GM19238 (cell line): ENCODE results near the gene ABCC9.

ENCODE experiments used
- DNase-seq: peaks from one replicate; pipeline ENCODE4 v3.0.0; 2011; ENCODE audit warnings: low spot score; ENCODE audit not compliant: insufficient read length

The ABCC9 gene

GRCh38 chr12:21940549-21941505, at the start of gene ABCC9:
TSS of gene ABCC9 (minus strand) at chr12:21941426. CDS start at chr12:21936674, 4,752 bp downstream.
- no peak for DNase-seq

GRCh38 chr12:21989819-21990412, 48.7 kb upstream of the ABCC9 start:
- DNase-seq: no peak

GRCh38 chr12:21988619-21989018, 47.4 kb upstream of the ABCC9 start:
- no peak for DNase-seq

GRCh38 chr12:21987755-21988154, 46.5 kb upstream of the ABCC9 start:
- no peak for DNase-seq

- no peak for DNase-seq
Observed at GRCh38 chr12:21985155-21985554, 43.9 kb upstream of the ABCC9 start.

GRCh38 chr12:21984375-21984774, 43.1 kb upstream of the ABCC9 start:
- no peak for DNase-seq

- DNase-seq: no peak
Observed at GRCh38 chr12:21983095-21983494, 41.9 kb upstream of the ABCC9 start.

- no peak for DNase-seq
Observed at GRCh38 chr12:21980544-21980943, 39.3 kb upstream of the ABCC9 start.

- no peak for DNase-seq
Observed at GRCh38 chr12:21975293-21975692, 34.1 kb upstream of the ABCC9 start.

GRCh38 chr12:21973221-21973620, 32.0 kb upstream of the ABCC9 start:
- DNase-seq: no peak

- no peak for DNase-seq
Observed at GRCh38 chr12:21972055-21972454, 30.8 kb upstream of the ABCC9 start.

- no peak for DNase-seq
Observed at GRCh38 chr12:21971344-21971743, 30.1 kb upstream of the ABCC9 start.

GRCh38 chr12:21962821-21963220, 21.6 kb upstream of the ABCC9 start:
- DNase-seq: no peak

GRCh38 chr12:21962236-21962635, 21.0 kb upstream of the ABCC9 start:
- DNase-seq: no peak

GRCh38 chr12:21950649-21951048, 9.4 kb upstream of the ABCC9 start:
- no peak for DNase-seq

GRCh38 chr12:21949036-21949435, 7.8 kb upstream of the ABCC9 start:
- no peak for DNase-seq

- no peak for DNase-seq
Observed at GRCh38 chr12:21946983-21947382, 5.8 kb upstream of the ABCC9 start.

GRCh38 chr12:21945002-21945401, 3.8 kb upstream of the ABCC9 start:
- no peak for DNase-seq

GRCh38 chr12:21942377-21942703, 1.1 kb upstream of the ABCC9 start:
- no peak for DNase-seq

- no peak for DNase-seq
Observed at GRCh38 chr12:21941506-21942376, 515 bp upstream of the ABCC9 start.

GRCh38 chr12:21939435-21939834, 1.8 kb downstream of the ABCC9 start:
- no peak for DNase-seq

GRCh38 chr12:21938879-21939278, 2.3 kb downstream of the ABCC9 start:
- no peak for DNase-seq
